Thoracic aorta (tissue), 2 donors: ENCODE data around the gene PSMG3. TPM values are rescaled to one million over a fixed set of nuclear protein-coding genes. Genes with fewer than 3 reads are reported as not detected.

Experiments used
- ATAC-seq: fragments of 150-250 bp; one replicate; pipeline ENCODE4 v1.8.0; 2017; ENCODE audit warnings: low read depth; ENCODE audit not compliant: insufficient number of reproducible peaks, low FRiP score
- DNase-seq: peaks from one replicate; pipeline ENCODE4 v3.0.0-alpha.2; 2020; ENCODE audit warnings: low spot score
- H3K27ac ChIP-seq, 2 donors: fragments of 200-600 bp; sonication (generic); 1 replicate in 1 of 2; 2 replicates in 1 of 2; pipeline ENCODE4 v1.5.1; 2016; ENCODE audit warnings: mild to moderate bottlenecking in 2 of 2, moderate library complexity in 2 of 2
- H3K27me3 ChIP-seq: fragments of 200-600 bp; sonication (generic); replicated peaks from 2 replicates; pipeline ENCODE4 v1.6.0; 2016; ENCODE audit warnings: mild to moderate bottlenecking; ENCODE audit not compliant: insufficient read depth
- H3K36me3 ChIP-seq: fragments of 200-600 bp; sonication (generic); one replicate; pipeline ENCODE4 v1.5.1; 2016
- H3K4me1 ChIP-seq, 2 donors: fragments of 200-600 bp; sonication (generic); 1 replicate in 1 of 2; 2 replicates in 1 of 2; pipeline versions ENCODE4 v1.5.1 to v1.6.0; 2016; ENCODE audit warnings: low read depth in 2 of 2, mild to moderate bottlenecking in 1 of 2; ENCODE audit not compliant: control insufficient read depth in 1 of 2
- H3K4me3 ChIP-seq: fragments of 200-600 bp; sonication (generic); 2 replicates; pipeline ENCODE4 v1.5.1; 2016; ENCODE audit warnings: mild to moderate bottlenecking
- H3K9me3 ChIP-seq: fragments of 200-600 bp; sonication (generic); 2 replicates; pipeline ENCODE4 v1.5.1; 2016
- total RNA-seq, 2 donors: library from RNA; depleted of rRNA; stranded (reverse); fragments of >200 nt; gene quantifications; one replicate each; pipeline versions ENCODE4 v1.1.0 to v1.2.3, GENCODE V29; 2016
- TF ChIP-seq, protein P1 (sequence below): fragments of 200-600 bp; sonication (generic); IDR thresholded peaks from one replicate; pipeline ENCODE4 v1.5.1; 2019; ENCODE audit warnings: antibody characterized with exemption

The PSMG3 gene
- total RNA-seq, 2 donors from 2014 or later: 30.9 to 40.4 TPM

DNA sequence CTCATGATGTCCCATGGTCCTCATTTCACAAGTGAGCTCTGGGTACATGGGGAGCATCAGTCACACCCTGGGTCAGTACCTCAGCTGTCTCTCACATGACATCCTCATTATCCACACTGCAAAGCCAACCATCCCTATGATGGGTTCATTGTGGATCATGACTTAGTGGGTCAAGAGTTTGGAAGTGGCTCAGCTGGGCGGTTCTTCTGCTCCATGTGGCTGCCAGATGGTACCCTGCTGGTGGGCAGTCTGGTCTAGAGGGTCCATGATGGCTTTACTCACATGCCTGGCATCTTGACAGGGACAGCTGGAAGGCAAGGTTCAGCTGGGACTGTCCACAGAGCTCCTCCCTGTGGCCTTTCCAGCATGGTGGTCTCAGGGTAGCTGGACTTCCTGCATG, 19.1 kb upstream of the PSMG3 start:
- no peak for DNase-seq
- no peak overlapping the region for H3K27ac ChIP-seq
- no peak overlapping the region for H3K4me3 ChIP-seq
- no peaks in the 10 kb centered on the region for H3K4me1 ChIP-seq
- TF ChIP-seq, protein P1, sequence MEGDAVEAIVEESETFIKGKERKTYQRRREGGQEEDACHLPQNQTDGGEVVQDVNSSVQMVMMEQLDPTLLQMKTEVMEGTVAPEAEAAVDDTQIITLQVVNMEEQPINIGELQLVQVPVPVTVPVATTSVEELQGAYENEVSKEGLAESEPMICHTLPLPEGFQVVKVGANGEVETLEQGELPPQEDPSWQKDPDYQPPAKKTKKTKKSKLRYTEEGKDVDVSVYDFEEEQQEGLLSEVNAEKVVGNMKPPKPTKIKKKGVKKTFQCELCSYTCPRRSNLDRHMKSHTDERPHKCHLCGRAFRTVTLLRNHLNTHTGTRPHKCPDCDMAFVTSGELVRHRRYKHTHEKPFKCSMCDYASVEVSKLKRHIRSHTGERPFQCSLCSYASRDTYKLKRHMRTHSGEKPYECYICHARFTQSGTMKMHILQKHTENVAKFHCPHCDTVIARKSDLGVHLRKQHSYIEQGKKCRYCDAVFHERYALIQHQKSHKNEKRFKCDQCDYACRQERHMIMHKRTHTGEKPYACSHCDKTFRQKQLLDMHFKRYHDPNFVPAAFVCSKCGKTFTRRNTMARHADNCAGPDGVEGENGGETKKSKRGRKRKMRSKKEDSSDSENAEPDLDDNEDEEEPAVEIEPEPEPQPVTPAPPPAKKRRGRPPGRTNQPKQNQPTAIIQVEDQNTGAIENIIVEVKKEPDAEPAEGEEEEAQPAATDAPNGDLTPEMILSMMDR: no peak
- H3K9me3 ChIP-seq: peaks cover 5% of the 10 kb centered on the region
- H3K36me3 ChIP-seq: no peaks in the 10 kb centered on the region
- H3K27me3 ChIP-seq: no peaks in the 10 kb centered on the region
- ATAC-seq: no peak

- H3K9me3 ChIP-seq: peaks cover 5% of the 10 kb centered on the region
- no peaks in the 10 kb centered on the region for H3K4me1 ChIP-seq
- TF ChIP-seq, protein P1: no peak
- H3K27me3 ChIP-seq: no peaks in the 10 kb centered on the region
- no peaks in the 10 kb centered on the region for H3K36me3 ChIP-seq
- no peak overlapping the region for H3K4me3 ChIP-seq
- H3K27ac ChIP-seq: no peak overlapping the region
- ATAC-seq (no peak), DNase-seq (no peak)
Measured at GRCh38 chr7:1587738-1588137, 17.9 kb upstream of the PSMG3 start.

DNA sequence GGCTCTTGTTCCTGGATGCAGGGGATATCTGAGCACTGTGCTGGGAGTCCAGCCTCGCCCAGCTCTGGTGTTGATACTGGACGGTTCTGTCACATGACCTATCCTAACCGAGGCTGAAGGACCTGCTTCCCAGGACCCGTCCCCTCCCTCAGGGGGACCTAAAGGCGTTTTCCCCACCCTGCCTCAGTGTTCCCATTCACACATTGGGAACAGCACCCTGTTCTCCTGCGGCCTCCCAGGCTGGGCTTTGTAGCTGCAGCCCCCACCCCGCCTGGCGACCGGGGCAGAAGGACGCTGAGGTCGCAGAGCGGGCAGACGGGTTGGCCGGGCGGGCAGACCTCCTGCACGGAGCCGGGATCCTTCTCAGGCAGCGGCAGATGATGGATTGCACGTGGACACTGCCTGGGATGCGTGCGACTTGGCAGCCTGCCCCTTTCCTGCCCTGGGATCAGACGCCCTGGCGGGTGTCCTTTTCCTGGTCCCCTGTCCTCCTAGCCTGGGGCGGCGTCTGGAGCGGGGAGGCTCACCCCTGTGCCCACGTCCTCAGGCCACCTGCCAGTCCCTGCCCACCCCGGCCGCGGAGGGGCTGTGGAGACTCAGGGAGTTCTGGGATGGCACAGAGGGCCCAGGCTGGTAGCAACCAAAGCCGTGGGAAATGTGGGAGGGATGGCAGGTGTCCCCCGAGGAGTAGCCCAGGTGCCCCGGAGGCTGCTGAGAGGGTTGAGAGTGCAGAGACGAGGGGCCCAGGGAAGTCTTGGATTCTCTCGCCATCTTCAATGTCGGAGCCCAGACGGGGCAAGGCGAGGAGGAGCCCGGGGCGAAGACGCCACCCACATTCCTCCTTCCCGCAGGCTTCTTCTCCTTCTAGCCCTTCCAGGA, 17.2 kb upstream of the PSMG3 start:
- no peak for ATAC-seq

DNA sequence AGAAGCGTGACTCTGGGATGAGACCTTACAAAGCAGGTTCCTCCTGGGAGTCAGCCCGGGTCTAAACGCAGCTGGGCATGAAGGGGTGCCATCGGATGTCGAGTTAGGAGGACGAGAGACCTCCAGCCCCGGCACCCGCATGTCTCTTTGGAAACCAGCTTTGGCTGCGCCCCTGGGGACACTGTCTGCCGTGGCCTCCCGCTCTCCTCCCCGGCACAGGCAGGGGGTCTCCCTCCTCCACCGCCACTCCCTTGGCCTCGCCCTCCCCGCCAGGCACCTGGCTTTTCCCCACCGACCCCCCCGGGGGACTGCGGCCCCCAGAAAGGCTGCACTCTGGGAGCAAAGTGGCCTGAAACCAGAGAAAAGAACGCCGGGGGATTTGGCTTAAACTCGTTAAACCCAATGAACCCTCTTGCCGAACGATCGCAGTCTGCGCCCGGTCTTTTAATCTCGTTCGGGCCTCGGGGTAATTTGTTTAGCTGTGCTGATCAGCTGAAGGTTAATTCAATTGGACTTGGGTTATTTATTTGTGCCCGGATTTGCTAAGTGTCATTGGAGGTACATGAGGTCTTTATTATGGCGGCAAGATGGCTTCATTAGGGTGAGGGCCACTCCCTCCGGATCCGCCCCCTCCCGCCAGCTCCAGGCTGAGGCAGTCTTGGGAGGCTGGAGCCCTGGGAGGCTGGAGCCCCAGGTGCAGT, 16.4 kb upstream of the PSMG3 start:
- H3K4me3 ChIP-seq: no peak overlapping the region
- peaks cover 5% of the 10 kb centered on the region for H3K9me3 ChIP-seq
- TF ChIP-seq, protein P1: no peak
- H3K27ac ChIP-seq: no peak overlapping the region
- no peaks in the 10 kb centered on the region for H3K27me3 ChIP-seq
- ATAC-seq: no peak
- H3K36me3 ChIP-seq: no peaks in the 10 kb centered on the region
- DNase-seq: no peak
- H3K4me1 ChIP-seq: no peaks in the 10 kb centered on the region

More for the DNA sequence above, 17.2 kb upstream of the PSMG3 start:
- H3K27ac ChIP-seq: no peak overlapping the region
- no peaks in the 10 kb centered on the region for H3K4me1 ChIP-seq
- TF ChIP-seq, protein P1: no peak
- no peaks in the 10 kb centered on the region for H3K36me3 ChIP-seq
- no peak overlapping the region for H3K4me3 ChIP-seq
- H3K27me3 ChIP-seq: no peaks in the 10 kb centered on the region
- DNase-seq: no peak
- peaks cover 5% of the 10 kb centered on the region for H3K9me3 ChIP-seq
